DND-41 (cell line): ENCODE data around the gene SMIM10L2A.
"Not testable (repeated sequence)": the region's sequence is repeated elsewhere in the genome, so short reads cannot be mapped to it uniquely, and the experiment has no call there.

Experiments used
- ATAC-seq: fragments of 200-7000 bp; cut with Tn5 transposase; 3 replicates; pipeline ENCODE4 v1.9.1; 2021; ENCODE audit warnings: low read depth; ENCODE audit not compliant: insufficient read depth
- DNase-seq: peaks from one replicate; pipeline ENCODE4 v3.0.0-alpha.2; 2020
- H2AFZ ChIP-seq: 2 replicates; pipeline ENCODE4 v1.6.0; 2012; ENCODE audit warnings: low read depth, low read length
- H3K27ac ChIP-seq: 2 replicates; pipeline ENCODE4 v1.5.1; 2012; ENCODE audit warnings: low read length, inconsistent platforms
- H3K27me3 ChIP-seq: fragments of 200-600 bp; sonication (generic); 2 replicates; pipeline ENCODE4 v1.6.0; 2012; ENCODE audit warnings: low read length, mild to moderate bottlenecking, inconsistent platforms; ENCODE audit not compliant: insufficient read depth, poor library complexity
- H3K36me3 ChIP-seq: 2 replicates; pipeline ENCODE4 v1.5.1; 2012; ENCODE audit warnings: low read length, inconsistent platforms; ENCODE audit not compliant: insufficient read depth
- H3K4me1 ChIP-seq: 2 replicates; pipeline ENCODE4 v1.5.1; 2012; ENCODE audit warnings: mild to moderate bottlenecking, low read length; ENCODE audit not compliant: insufficient read depth
- H3K4me2 ChIP-seq: 2 replicates; pipeline ENCODE4 v1.6.0; 2012; ENCODE audit warnings: mild to moderate bottlenecking, moderate library complexity, low read length, inconsistent platforms; ENCODE audit not compliant: insufficient read depth
- H3K4me3 ChIP-seq, 2 experiments: fragments of 200-600 bp in 1 of 2; shearing (Covaris generic) in 1 of 2; 2 replicates each; pipeline ENCODE4 v1.5.1; 2012 to 2016; ENCODE audit warnings: inconsistent platforms in 2 of 2, low read length in 2 of 2, mild to moderate bottlenecking in 2 of 2, low read depth in 1 of 2, moderate library complexity in 1 of 2
- H3K79me2 ChIP-seq: 2 replicates; pipeline ENCODE4 v1.6.0; 2012; ENCODE audit warnings: low read length, inconsistent platforms; ENCODE audit not compliant: insufficient read depth
- H3K9ac ChIP-seq: 2 replicates; pipeline ENCODE4 v1.6.0; 2012; ENCODE audit warnings: low read depth, mild to moderate bottlenecking, inconsistent platforms, low read length, moderate library complexity
- H3K9me3 ChIP-seq: 2 replicates; pipeline ENCODE4 v1.5.1; 2012; ENCODE audit warnings: low read length, moderate library complexity, mild to moderate bottlenecking, inconsistent platforms; ENCODE audit not compliant: insufficient read depth, severe bottlenecking
- H4K20me1 ChIP-seq: 2 replicates; pipeline ENCODE4 v1.6.0; 2012; ENCODE audit warnings: low read length; ENCODE audit not compliant: insufficient read depth
- EZH2 ChIP-seq: IDR thresholded peaks from 3 replicates; pipeline ENCODE4 v1.6.1; 2012; ENCODE audit warnings: borderline replicate concordance, low read depth, mild to moderate bottlenecking, moderate library complexity, low read length, inconsistent platforms; ENCODE audit not compliant: severe bottlenecking
- TF ChIP-seq, protein P1 (sequence below): IDR thresholded peaks from 2 replicates; pipeline ENCODE4 v1.5.1; 2012; ENCODE audit warnings: borderline replicate concordance, low read length, moderate library complexity, mild to moderate bottlenecking; ENCODE audit not compliant: poor library complexity, severe bottlenecking; ENCODE audit errors: extremely low read depth

SMIM10L2A gene

DNA sequence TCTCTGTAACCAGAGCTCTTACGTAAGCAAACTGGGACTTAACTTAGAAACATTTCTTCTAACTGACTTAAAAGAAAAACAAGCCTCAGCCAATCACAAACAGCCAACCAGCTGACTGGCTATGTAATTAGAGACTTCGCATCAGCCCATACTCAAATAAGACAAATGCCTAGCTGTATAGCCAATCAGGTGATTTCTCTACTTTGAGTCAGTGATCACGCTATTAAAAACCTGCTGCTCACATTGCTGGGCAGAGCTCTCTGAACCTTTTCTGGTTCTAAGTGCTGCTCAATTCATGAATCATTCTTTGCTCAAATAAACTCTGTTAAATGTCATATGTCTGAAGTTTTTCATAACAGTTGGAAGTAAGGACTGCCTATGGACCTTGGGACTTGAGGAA lies 9.9 kb upstream of the SMIM10L2A start:
- Histone ChIP-seq H3K4me1 (no peaks in the 10 kb centered on the region), H3K36me3 (no peaks in the 10 kb centered on the region), H3K4me2 (no peak overlapping the region), H4K20me1 (no peaks in the 10 kb centered on the region), H3K9ac (no peak overlapping the region), H3K27me3 (no peaks in the 10 kb centered on the region), H3K9me3 (no peaks in the 10 kb centered on the region), H3K4me3 (no peak overlapping the region), H3K27ac (no peak overlapping the region), H2AFZ (no peak overlapping the region), H3K79me2 (no peaks in the 10 kb centered on the region)
- DNase-seq, result no peak
- ATAC-seq, result no peak
- TF ChIP-seq EZH2, result no peak

DNA sequence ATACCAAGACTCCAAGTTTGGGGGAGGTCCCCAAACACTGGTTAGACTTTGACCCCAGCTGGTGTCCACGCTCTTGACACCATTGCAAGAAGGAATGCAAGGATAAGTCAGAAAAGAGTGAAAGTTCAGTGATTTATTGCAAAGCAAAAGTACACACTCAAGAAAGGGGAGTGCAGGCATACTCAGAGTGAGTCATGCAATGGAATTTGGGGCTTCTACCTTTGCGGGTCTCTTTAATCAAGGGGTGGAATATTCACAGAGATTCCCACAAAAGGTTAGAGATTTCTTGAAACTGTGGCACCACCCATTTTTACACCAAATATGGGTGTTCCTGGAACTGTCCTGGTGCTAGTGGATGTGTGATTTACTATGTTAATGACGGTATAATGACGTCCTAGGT lies 5.2 kb upstream of the SMIM10L2A start:
- H2AFZ ChIP-seq, result no peak overlapping the region
- no peak overlapping the region for H3K9ac ChIP-seq
- no peaks in the 10 kb centered on the region for H4K20me1 ChIP-seq
- H3K9me3 ChIP-seq, result no peaks in the 10 kb centered on the region
- H3K79me2 ChIP-seq, result no peaks in the 10 kb centered on the region
- TF ChIP-seq, protein P1, sequence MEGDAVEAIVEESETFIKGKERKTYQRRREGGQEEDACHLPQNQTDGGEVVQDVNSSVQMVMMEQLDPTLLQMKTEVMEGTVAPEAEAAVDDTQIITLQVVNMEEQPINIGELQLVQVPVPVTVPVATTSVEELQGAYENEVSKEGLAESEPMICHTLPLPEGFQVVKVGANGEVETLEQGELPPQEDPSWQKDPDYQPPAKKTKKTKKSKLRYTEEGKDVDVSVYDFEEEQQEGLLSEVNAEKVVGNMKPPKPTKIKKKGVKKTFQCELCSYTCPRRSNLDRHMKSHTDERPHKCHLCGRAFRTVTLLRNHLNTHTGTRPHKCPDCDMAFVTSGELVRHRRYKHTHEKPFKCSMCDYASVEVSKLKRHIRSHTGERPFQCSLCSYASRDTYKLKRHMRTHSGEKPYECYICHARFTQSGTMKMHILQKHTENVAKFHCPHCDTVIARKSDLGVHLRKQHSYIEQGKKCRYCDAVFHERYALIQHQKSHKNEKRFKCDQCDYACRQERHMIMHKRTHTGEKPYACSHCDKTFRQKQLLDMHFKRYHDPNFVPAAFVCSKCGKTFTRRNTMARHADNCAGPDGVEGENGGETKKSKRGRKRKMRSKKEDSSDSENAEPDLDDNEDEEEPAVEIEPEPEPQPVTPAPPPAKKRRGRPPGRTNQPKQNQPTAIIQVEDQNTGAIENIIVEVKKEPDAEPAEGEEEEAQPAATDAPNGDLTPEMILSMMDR, result no peak
- no peak for TF ChIP-seq EZH2
- H3K4me3 ChIP-seq, result no peak overlapping the region
- ATAC-seq, result no peak
- DNase-seq, result no peak
- H3K27ac ChIP-seq, result no peak overlapping the region
- H3K36me3 ChIP-seq, result no peaks in the 10 kb centered on the region
- no peaks in the 10 kb centered on the region for H3K4me1 ChIP-seq
- no peaks in the 10 kb centered on the region for H3K27me3 ChIP-seq
- H3K4me2 ChIP-seq, result no peak overlapping the region

DNA sequence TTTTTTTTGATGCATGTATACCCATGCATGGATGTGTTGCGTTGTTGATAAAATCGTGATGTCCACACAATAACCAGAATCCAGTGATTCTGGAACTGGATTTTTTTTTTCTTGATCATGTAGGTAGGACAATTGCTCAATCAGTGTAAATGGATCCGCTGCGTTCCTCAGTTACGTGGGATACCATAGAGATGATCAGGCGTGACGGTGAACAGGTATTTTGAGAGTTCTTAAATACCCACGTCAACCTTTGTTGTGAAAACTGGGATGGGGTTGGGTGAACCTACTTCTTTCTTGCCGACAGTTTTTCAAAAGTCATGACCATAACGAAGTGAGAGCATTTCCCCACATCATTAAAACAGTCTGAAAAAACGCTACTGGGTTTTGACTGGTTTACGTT lies 913 bp upstream of the SMIM10L2A start:
- H3K79me2 ChIP-seq, result no peaks in the 10 kb centered on the region
- H3K27ac ChIP-seq, result no peak overlapping the region
- H3K4me2 ChIP-seq, result no peak overlapping the region
- H3K4me1 ChIP-seq, result no peaks in the 10 kb centered on the region
- no peak overlapping the region for H3K9ac ChIP-seq
- no peak for ATAC-seq
- no peak overlapping the region for H3K4me3 ChIP-seq
- H3K36me3 ChIP-seq, result no peaks in the 10 kb centered on the region
- no peaks in the 10 kb centered on the region for H4K20me1 ChIP-seq
- no peaks in the 10 kb centered on the region for H3K9me3 ChIP-seq
- H2AFZ ChIP-seq, result no peak overlapping the region
- DNase-seq, result no peak
- TF ChIP-seq, protein P1, result no peak
- TF ChIP-seq EZH2, result no peak
- H3K27me3 ChIP-seq, result no peaks in the 10 kb centered on the region

DNA sequence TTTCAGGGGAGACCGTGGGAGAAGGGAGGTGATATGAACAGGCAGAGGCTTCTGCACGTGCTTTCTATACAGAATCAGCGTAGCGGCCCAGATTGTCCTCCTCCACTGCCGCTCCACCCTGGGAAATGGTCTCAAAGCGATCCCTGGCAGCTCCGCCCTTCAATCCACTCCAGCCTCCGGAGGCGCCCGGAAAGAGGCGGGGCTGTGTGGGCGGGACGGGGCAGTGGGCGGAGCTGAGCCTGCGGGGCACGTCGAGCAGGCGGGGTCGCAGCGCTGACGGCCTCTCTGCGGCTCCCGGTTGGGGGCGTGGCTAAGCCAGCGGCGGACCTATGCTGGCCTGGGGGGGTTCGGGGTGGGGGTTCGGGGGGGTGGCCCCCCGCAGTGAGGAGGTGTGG lies 210 bp upstream of the SMIM10L2A start:
- no peak overlapping the region for H2AFZ ChIP-seq
- ATAC-seq, result no peak
- no peaks in the 10 kb centered on the region for H3K27me3 ChIP-seq
- TF ChIP-seq EZH2, result no peak
- TF ChIP-seq, protein P1, result no peak
- H3K79me2 ChIP-seq, result no peaks in the 10 kb centered on the region
- DNase-seq, result no peak
- no peak overlapping the region for H3K4me3 ChIP-seq
- H3K9me3 ChIP-seq, result no peaks in the 10 kb centered on the region
- H3K9ac ChIP-seq, result no peak overlapping the region
- no peaks in the 10 kb centered on the region for H3K4me1 ChIP-seq
- no peak overlapping the region for H3K27ac ChIP-seq
- H3K4me2 ChIP-seq, result no peak overlapping the region
- no peaks in the 10 kb centered on the region for H3K36me3 ChIP-seq
- H4K20me1 ChIP-seq, result no peaks in the 10 kb centered on the region

DNA sequence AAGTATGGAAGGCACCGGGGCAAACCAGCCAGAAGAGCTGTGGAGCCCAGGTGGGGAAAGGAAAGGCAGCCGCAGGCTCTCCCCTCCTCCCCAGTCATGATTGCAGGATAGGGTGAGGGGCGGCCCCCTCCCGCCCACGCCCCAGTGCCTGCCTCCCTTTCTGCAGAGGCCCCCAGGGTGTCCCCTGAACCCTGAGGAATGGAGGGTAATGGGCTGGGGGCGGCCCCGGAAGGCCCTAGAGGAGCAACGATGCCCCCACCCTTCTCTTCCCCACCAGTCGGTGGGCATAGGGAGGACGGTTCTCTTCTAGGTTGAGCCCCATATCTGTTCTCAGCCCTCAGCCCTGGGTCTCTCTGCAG lies 1.0 kb downstream of the SMIM10L2A start:
- not testable (repeated sequence) for H3K4me1 ChIP-seq, ATAC-seq, H3K9ac ChIP-seq, DNase-seq, H3K27me3 ChIP-seq, H3K27ac ChIP-seq, H3K4me2 ChIP-seq, H3K4me3 ChIP-seq, H2AFZ ChIP-seq, H3K36me3 ChIP-seq, H3K79me2 ChIP-seq, H4K20me1 ChIP-seq, H3K9me3 ChIP-seq

DNA sequence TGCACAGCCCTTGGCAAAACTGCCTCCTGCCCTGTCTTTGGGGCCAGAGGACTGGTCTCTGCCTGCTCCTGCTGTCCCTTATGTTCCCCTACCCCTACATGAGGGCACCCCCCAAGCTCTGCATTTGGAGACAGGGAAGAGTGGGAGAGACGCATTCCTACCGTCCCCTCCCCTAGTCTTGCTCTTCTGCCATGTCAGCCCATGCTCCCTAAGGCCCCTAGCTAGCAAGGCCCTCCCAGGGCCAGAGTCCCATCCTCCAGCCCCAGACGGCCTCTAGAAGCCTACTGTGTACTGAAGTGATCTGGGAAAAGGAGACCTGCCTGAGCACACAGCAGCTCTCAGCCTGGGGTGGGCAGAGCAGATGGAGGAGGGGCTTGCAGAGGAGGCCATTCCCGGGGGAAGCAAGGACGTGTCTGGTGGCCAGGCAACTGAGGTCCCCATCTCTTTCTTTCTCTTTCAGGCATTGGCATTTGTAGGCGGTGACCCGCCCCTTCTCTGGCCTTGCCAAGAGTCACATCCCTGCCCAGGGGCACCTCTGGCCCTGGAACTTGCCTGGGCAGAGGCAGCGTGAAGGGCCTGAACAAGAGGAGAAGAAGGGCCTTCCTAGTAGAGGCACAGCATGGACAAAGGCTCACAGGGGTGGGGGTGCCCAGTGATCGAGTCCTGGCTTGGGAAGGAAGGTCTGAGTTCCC lies 1.6 kb downstream of the SMIM10L2A start:
- H3K4me1 ChIP-seq, H3K79me2 ChIP-seq, H2AFZ ChIP-seq, H3K36me3 ChIP-seq, H3K27ac ChIP-seq, ATAC-seq, H3K9me3 ChIP-seq, H3K9ac ChIP-seq, H3K4me3 ChIP-seq, H3K4me2 ChIP-seq, H3K27me3 ChIP-seq, H4K20me1 ChIP-seq, DNase-seq: not testable (repeated sequence)
